ENCODE measurements around the gene VPS13A. TPM values are rescaled to one million over a fixed set of nuclear protein-coding genes. Genes with fewer than 3 reads are reported as not detected.

Gene VPS13A
- total RNA-seq, 1 donor from 2014 or later: 29.3 TPM

DNA sequence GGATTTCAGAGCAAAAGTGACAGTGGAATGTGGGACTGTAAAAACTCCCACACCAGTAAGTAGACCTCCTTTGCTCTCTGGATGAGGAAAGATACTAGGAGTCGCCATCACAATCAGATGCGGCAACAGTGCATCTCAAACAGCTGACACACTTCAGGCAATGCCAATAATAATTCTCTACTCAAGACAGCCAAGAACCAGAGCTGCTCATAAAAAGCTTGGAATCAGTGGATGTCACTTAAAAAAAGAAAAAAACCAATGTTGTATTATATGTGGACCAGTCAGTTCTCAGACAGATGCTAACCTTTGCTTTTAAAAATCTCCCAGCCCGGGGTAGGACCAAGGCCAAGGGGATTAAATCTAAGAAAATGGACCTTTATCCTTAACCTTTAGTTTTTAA, 285.8 kb downstream of the VPS13A start:
- no peak for TF ChIP-seq CTCF (conservative IDR thresholded peaks at IDR 0.05)
- no peak overlapping the region for H3K4me3 Mint-ChIP-seq
- H3K27ac Mint-ChIP-seq (ENCODE audit: unreplicated experiment): no peak overlapping the region
- H3K27me3 Mint-ChIP-seq (ENCODE audit: low read depth): no peaks in the 10 kb centered on the region
- no peaks in the 10 kb centered on the region for H3K36me3 Mint-ChIP-seq (ENCODE audit: low read depth)
- H3K4me1 Mint-ChIP-seq: peaks cover 13% of the 10 kb centered on the region
- peaks cover 3% of the 10 kb centered on the region for H3K9me3 Mint-ChIP-seq
- no peak for DNase-seq (ENCODE audit: low read depth, low spot score)

DNA sequence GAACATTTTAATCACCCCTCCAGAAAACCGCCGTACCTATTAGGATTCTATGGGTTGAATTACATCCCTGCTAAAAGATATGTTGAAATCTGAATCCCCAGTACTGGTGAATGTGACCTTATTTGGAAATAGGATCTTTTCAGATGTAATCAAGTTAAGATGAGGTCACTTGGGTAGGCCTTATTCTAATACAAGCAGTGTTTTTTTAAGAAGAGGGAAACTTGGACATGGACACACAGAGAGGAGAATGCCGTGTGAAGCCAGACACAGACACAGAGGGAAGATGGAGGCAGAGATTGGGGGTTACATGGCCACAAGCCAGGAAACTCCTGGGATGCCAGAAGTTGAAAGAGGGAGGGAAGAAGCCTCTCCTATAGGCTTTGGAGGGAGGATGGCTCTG, 287.3 kb downstream of the VPS13A start:
- H3K36me3 Mint-ChIP-seq (ENCODE audit: low read depth): no peaks in the 10 kb centered on the region
- DNase-seq (ENCODE audit: low read depth, low spot score): no peak
- TF ChIP-seq CTCF (conservative IDR thresholded peaks at IDR 0.05): no peak
- H3K27me3 Mint-ChIP-seq (ENCODE audit: low read depth): no peaks in the 10 kb centered on the region
- peaks cover 12% of the 10 kb centered on the region for H3K4me1 Mint-ChIP-seq
- peaks cover 3% of the 10 kb centered on the region for H3K9me3 Mint-ChIP-seq
- no peak overlapping the region for H3K4me3 Mint-ChIP-seq
- no peak overlapping the region for H3K27ac Mint-ChIP-seq (ENCODE audit: unreplicated experiment)

- no peak for DNase-seq (ENCODE audit: low read depth, low spot score)
- H3K36me3 Mint-ChIP-seq (ENCODE audit: low read depth): no peaks in the 10 kb centered on the region
- no peaks in the 10 kb centered on the region for H3K27me3 Mint-ChIP-seq (ENCODE audit: low read depth)
- H3K4me1 Mint-ChIP-seq: peaks cover 12% of the 10 kb centered on the region
- TF ChIP-seq CTCF (conservative IDR thresholded peaks at IDR 0.05): no peak
- no peak overlapping the region for H3K4me3 Mint-ChIP-seq
- no peak overlapping the region for H3K27ac Mint-ChIP-seq (ENCODE audit: unreplicated experiment)
- peaks cover 10% of the 10 kb centered on the region for H3K9me3 Mint-ChIP-seq
These were observed 292.3 kb downstream of the VPS13A start for GRCh38 chr9:77469515-77470231.

Other genes with a start within 250 kb of the VPS13A start
- not detected in 2 replicates for gene FOXB2, start 157.9 kb upstream of the VPS13A start, total RNA-seq